CD4-positive, alpha-beta T cell treated with Interleukin-4 for 4 hours (primary cell): ENCODE results near the gene OR10H1.

Experiments
- DNase-seq: peaks from one replicate; pipeline ENCODE4 v3.0.0-alpha.2; 2020

Gene OR10H1

GRCh38 chr19:15759962-15760565, 55.4 kb downstream of the OR10H1 start:
- DNase-seq, result no peak

- DNase-seq, result no peak
These were observed 57.1 kb downstream of the OR10H1 start for GRCh38 chr19:15758379-15758778.
